GM23338 (cell line): ENCODE measurements around the gene TAB3.

ENCODE experiments used
- CTCF ChIP-seq, 2 experiments: fragments of 200-600 bp in 1 of 2; sonication (generic) in 1 of 2; conservative IDR thresholded peaks; 2 replicates each; pipeline versions ENCODE4 v1.5.1 to v1.6.1; 2016 to 2017; ENCODE audit warnings: antibody characterized with exemption in 2 of 2, low read depth in 2 of 2, mild to moderate bottlenecking in 2 of 2, moderate library complexity in 1 of 2
- EZH2 ChIP-seq: fragments of 200-600 bp; sonication (generic); IDR thresholded peaks from one replicate; pipeline ENCODE4 v1.8.0; 2017; ENCODE audit warnings: antibody characterized with exemption, mild to moderate bottlenecking, low read depth; ENCODE audit not compliant: unreplicated experiment
- EZH2phosphoT487 ChIP-seq: fragments of 200-600 bp; sonication (generic); IDR thresholded peaks from one replicate; pipeline ENCODE4 v1.8.1; 2018; ENCODE audit warnings: antibody characterized with exemption; ENCODE audit not compliant: unreplicated experiment
- TF ChIP-seq, protein P1 (sequence below): IDR thresholded peaks from one replicate; pipeline ENCODE4 v1.6.1; 2018; ENCODE audit warnings: antibody characterized with exemption; ENCODE audit not compliant: unreplicated experiment

GRCh38 chrX:30786374-30786773, 102.7 kb downstream of the TAB3 start:
- TF ChIP-seq CTCF (conservative IDR thresholded peaks at IDR 0.05; ENCODE audit: low read depth in 2 of 2) (no peak), EZH2 (no peak), EZH2phosphoT487 (no peak)
- TF ChIP-seq, protein P1, sequence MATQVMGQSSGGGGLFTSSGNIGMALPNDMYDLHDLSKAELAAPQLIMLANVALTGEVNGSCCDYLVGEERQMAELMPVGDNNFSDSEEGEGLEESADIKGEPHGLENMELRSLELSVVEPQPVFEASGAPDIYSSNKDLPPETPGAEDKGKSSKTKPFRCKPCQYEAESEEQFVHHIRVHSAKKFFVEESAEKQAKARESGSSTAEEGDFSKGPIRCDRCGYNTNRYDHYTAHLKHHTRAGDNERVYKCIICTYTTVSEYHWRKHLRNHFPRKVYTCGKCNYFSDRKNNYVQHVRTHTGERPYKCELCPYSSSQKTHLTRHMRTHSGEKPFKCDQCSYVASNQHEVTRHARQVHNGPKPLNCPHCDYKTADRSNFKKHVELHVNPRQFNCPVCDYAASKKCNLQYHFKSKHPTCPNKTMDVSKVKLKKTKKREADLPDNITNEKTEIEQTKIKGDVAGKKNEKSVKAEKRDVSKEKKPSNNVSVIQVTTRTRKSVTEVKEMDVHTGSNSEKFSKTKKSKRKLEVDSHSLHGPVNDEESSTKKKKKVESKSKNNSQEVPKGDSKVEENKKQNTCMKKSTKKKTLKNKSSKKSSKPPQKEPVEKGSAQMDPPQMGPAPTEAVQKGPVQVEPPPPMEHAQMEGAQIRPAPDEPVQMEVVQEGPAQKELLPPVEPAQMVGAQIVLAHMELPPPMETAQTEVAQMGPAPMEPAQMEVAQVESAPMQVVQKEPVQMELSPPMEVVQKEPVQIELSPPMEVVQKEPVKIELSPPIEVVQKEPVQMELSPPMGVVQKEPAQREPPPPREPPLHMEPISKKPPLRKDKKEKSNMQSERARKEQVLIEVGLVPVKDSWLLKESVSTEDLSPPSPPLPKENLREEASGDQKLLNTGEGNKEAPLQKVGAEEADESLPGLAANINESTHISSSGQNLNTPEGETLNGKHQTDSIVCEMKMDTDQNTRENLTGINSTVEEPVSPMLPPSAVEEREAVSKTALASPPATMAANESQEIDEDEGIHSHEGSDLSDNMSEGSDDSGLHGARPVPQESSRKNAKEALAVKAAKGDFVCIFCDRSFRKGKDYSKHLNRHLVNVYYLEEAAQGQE = no peak
